NCI-H2196 treated with DMSO at 0.1 percent for 48 hours (cell line): ENCODE data around the gene ADAMTS13.

Experiments
- DNase-seq: peaks from one replicate; lab custom pipeline; 2025; ENCODE audit not compliant: unreplicated experiment; lab: John Stamatoyannopoulos, UW

ADAMTS13 gene

GRCh38 chr9:133507246-133507965 lies 85.2 kb downstream of the ADAMTS13 start:
- no peak for DNase-seq

- no peak for DNase-seq
Measured at GRCh38 chr9:133508046-133508445, 85.9 kb downstream of the ADAMTS13 start.
